HG03520 (cell line): ENCODE results near the gene OSBP2.
A peak's percentile ranks its signal among the peaks of the same experiment; 100 is the strongest.
"Not testable (repeated sequence)": the region's sequence is repeated elsewhere in the genome, so short reads cannot be mapped to it uniquely, and the experiment has no call there.

Experiments used
- ATAC-seq: cut with Tn5 transposase; IDR thresholded peaks from one replicate; pipeline ENCODE4 v1.9.1; 2021; ENCODE audit warnings: mild to moderate bottlenecking, moderate library complexity; ENCODE audit not compliant: unreplicated experiment

OSBP2 gene

GRCh38 chr22:30694640-30695350 lies at the start of gene OSBP2:
TSS of gene OSBP2 (plus strand) at chr22:30694874. CDS start at chr22:30694910, 36 bp downstream.
- ATAC-seq: no peak

- no peak for ATAC-seq
Measured at GRCh38 chr22:30646518-30647160, 48.0 kb upstream of the OSBP2 start.

- ATAC-seq: no peak
Measured at GRCh38 chr22:30647536-30647935, 47.1 kb upstream of the OSBP2 start.

- no peak for ATAC-seq
Measured at GRCh38 chr22:30648825-30649224, 45.8 kb upstream of the OSBP2 start.

GRCh38 chr22:30649430-30650007 lies 45.2 kb upstream of the OSBP2 start:
- ATAC-seq: peak; percentile 63

GRCh38 chr22:30650508-30651116 lies 44.1 kb upstream of the OSBP2 start:
- ATAC-seq: no peak

GRCh38 chr22:30652852-30653251 lies 41.8 kb upstream of the OSBP2 start:
- no peak for ATAC-seq

GRCh38 chr22:30654361-30654760 lies 40.3 kb upstream of the OSBP2 start:
- ATAC-seq: no peak

- ATAC-seq: no peak
Measured at GRCh38 chr22:30655532-30655931, 39.1 kb upstream of the OSBP2 start.

GRCh38 chr22:30662040-30662439 lies 32.6 kb upstream of the OSBP2 start:
- ATAC-seq: no peak

- no peak for ATAC-seq
Measured at GRCh38 chr22:30664798-30665197, 29.9 kb upstream of the OSBP2 start.

- ATAC-seq: no peak
Measured at GRCh38 chr22:30665266-30665665, 29.4 kb upstream of the OSBP2 start.

- no peak for ATAC-seq
Measured at GRCh38 chr22:30665786-30666185, 28.9 kb upstream of the OSBP2 start.

- no peak for ATAC-seq
Measured at GRCh38 chr22:30667107-30667493, 27.6 kb upstream of the OSBP2 start.

GRCh38 chr22:30667494-30668385 lies 26.9 kb upstream of the OSBP2 start, which contains the start of gene DUSP18:
TSS of gene DUSP18 (minus strand) at chr22:30667875. CDS start at chr22:30664003, 3,872 bp downstream.
- peak; percentile 81 for ATAC-seq

- ATAC-seq: no peak
Measured at GRCh38 chr22:30668386-30668710, 26.3 kb upstream of the OSBP2 start.

GRCh38 chr22:30671071-30671470 lies 23.6 kb upstream of the OSBP2 start:
- no peak for ATAC-seq

GRCh38 chr22:30673136-30673535 lies 21.5 kb upstream of the OSBP2 start:
- no peak for ATAC-seq

GRCh38 chr22:30674482-30674881 lies 20.2 kb upstream of the OSBP2 start:
- no peak for ATAC-seq

GRCh38 chr22:30675436-30675835 lies 19.2 kb upstream of the OSBP2 start:
- no peak for ATAC-seq

- not testable (repeated sequence) for ATAC-seq
Measured at GRCh38 chr22:30676565-30676964, 18.1 kb upstream of the OSBP2 start.
